Activated effector memory CD4-positive, alpha-beta T cell treated with Interleukin-2 at 50 U/mL for 16 hours (primary cell): ENCODE measurements around the gene CPEB3.
"Not testable (repeated sequence)": the region's sequence is repeated elsewhere in the genome, so short reads cannot be mapped to it uniquely, and the experiment has no call there.

Experiments used
- DNase-seq: peaks from one replicate; pipeline ENCODE4 v3.0.0-alpha.2; 2020

Gene CPEB3

DNA sequence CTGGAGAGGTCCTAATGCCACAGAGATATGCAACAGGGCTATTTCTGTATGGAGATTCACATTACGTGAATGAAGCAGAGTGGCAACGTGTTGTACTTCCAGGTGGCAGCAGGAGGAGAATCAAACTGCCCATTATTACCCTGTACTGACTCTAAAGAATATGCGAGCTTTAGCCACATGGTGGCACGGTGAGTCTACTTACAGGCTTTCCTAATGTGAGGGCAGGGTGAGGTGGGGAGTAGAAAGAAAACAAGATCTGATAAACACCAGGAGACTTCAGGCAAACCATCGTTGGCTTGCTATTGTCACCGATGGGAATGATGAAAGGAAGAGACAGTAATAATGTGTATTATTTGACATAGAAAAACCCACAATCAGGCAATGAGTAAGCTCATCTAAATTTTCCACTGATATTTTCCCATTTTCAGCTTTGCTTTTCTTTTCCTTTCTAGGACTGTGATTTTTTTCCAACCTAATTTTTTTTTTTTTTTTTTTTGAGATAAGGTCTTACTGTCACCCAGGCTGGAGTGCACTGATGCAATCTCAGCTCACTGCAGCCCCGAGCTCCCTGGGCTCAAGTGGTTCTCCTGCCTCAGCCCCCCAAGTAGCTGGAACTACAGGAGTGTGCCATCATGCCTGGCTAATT lies 203.0 kb downstream of the CPEB3 start:
- peak; percentile 17 for DNase-seq

DNA sequence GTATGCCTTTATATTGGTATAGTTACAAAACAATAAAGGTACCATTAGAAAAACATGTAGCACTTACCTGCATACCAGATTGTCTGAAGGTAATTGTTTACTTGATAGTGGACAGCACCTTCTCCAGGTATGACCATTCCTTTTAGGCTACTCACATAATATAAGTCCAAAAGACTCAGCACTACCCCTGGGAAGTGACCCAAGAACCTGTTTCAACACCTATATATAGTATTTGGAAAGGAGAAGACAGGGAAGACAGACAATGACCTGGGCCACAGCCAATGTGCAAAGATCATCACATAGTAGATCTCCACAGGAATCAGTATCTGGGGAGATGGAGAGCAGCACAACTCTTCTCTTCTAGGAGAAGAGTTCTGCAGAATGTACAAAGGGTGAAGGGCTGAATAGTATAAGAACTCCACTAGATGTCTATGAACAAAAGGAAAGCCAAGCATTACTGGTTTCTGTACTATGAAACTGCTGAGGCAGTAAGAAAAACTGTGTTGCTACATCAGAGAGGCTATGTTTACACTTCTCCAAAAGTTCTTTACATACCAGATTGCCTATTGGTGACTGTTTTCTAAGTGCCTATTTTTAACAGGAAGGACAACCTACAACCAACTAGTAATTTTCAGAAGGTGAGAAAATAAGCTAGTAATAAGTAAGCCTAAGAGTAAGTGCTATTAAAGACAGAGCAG lies 208.1 kb downstream of the CPEB3 start:
- DNase-seq, result no peak

DNA sequence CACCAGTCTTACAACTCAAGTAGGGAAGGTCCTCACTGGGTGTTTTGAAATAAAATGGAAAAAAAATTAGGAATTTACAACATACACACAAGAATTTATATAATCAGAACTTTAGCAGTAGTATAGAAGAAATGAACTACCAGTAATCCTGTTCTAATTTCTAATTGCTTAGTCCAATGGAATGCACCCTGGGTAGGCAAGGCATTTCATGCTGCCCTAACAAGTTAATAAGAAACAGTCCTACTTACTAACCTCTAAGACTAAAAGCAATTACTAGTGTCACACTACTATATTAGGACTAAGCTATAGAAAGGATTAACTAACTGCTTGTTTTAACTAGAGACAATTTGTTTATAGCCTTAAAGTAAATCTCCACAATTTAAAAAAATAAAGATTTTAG lies 209.2 kb downstream of the CPEB3 start:
- DNase-seq, result no peak

GRCh38 chr10:92080244-92080643 lies 210.6 kb downstream of the CPEB3 start:
- no peak for DNase-seq

DNA sequence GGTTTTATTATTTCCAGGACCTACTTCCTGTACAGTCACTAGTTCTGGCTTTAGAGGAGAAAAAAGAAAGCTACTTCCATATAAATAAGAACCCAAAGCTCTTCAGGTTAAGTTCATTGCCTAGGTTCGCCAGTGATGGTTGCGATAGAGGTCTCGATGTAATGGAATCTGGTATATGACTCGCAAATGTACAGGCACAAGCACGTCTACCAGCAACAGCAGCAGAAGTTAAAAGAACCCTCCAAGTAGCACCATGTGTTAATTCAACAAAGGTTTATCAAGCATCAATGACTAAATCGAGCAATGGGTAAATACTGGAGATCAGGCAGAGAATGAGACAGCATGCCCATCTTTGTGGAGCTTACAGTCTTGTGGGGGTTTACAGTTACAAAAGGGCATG lies 211.9 kb downstream of the CPEB3 start:
- DNase-seq, result no peak

DNA sequence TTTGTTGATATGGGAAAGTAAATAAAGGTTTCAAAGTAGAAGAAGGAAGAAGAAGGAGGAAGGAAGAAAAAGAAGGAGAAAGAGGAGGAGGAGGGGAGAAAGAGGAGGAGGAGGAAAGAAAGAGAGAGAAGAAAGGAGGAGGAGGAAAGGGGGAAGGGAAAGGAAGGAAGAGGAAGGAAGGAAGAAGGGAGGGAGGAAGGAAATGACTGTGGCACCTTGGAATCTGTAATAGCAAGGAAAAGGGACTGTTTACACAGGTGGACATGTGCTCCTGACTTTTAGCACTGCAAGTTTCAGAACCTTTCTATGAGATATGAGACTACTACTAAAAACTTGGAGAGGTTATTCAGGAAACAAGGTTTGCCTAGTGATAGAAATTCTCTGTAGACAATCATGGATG lies 214.2 kb downstream of the CPEB3 start:
- DNase-seq, result no peak

- no peak for DNase-seq
Measured at GRCh38 chr10:92075829-92076228, 215.0 kb downstream of the CPEB3 start.

GRCh38 chr10:92074126-92074887 lies 216.6 kb downstream of the CPEB3 start:
- no peak for DNase-seq

GRCh38 chr10:92068900-92069299 lies 222.0 kb downstream of the CPEB3 start:
- DNase-seq, result no peak

DNA sequence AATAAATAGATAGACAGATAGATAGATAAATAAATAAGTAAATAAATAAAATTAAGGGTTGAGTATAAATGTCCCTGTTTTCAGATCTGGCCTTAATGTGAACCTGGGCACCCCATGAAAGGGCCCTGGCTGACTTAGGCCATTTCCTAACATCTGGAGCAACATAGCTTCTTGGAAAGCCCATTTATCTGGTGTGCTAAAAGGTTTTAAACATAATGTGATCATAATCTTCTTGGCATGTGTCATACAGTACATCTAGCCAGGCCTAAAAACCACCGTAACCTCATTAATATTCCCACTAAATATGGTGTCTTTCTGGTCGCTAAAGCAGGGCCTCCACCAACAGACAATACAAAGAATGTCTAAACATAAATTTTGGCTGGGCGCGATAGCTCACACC lies 224.5 kb downstream of the CPEB3 start:
- no peak for DNase-seq

DNA sequence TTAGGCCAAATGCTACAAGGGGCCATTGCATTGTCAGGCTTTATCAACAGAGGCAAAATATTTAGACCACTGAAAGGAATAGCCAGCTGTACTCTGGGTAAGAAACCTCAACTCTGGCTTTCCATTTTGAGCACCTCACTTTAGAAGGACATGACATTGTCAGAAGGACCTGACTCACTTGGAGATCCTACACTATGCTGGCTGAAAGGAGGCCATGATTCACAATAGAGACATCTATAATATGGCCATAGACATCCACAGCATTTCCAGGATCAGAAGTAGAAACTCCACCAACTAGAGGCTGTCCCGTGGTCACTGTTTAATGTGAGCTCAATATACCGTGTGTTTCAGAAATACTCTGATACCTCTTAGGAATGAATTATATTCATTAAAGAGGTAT lies 226.4 kb downstream of the CPEB3 start:
- no peak for DNase-seq

DNA sequence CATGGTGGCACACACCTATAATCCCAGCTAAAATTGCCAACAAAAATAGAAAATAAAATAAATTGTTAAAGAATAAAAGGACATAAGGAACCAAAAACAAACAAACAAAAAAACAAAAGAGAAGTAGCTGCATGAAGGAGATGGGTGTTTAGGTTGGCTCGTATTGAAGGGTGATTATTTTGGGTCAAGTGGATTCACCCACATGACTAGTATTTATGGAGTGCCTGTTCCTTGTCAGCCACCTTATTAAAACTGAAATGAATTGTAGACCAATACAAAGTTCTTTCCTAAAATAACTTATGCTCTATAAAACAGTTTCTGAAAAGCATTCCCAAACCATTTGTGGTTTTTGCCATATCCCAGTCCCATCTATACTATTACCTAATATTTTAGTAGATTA lies 228.6 kb downstream of the CPEB3 start:
- DNase-seq, result no peak

- no peak for DNase-seq
Measured at GRCh38 chr10:92054807-92055206, 236.1 kb downstream of the CPEB3 start.

- DNase-seq, result no peak
Measured at GRCh38 chr10:92052741-92053140, 238.1 kb downstream of the CPEB3 start.

DNA sequence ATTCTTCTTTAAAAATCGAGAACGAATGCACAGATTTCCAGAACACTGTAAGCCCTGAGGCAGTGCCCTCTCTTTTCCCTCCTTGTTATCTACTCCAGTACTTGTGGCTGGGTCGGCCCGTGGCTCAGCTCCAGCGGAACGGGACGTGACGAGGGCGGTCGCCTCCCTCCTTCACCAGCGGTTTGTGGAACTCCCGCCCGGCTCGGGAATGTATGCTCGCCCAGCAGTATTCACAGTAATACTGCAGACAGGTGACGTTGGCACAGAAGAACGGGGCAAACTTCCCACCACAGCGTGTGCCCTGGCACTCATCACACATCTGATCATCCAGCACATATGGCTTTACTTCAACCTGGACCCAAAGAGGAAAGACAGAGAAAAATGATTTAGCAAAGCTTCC lies 238.8 kb downstream of the CPEB3 start:
- DNase-seq, result no peak

DNA sequence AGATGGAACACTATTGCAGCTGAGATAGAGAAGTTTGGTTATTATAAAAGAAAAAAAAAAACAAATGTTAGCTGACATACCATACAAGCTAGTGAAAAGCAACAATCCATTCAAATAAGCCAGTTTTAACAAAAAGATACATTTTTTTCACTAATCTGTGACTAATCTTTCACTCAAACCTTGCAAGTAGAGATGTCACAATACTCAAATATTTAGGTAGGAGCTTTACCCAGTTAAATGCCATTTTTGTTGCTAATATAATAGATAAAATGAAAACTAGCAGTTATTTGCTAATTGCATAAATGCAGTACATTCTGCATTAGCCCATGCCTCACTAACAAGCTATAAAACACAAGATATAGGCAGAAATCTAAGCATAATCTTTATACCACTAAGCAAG lies 243.7 kb downstream of the CPEB3 start:
- no peak for DNase-seq

- no peak for DNase-seq
Measured at GRCh38 chr10:92045641-92046106, 245.2 kb downstream of the CPEB3 start.

DNA sequence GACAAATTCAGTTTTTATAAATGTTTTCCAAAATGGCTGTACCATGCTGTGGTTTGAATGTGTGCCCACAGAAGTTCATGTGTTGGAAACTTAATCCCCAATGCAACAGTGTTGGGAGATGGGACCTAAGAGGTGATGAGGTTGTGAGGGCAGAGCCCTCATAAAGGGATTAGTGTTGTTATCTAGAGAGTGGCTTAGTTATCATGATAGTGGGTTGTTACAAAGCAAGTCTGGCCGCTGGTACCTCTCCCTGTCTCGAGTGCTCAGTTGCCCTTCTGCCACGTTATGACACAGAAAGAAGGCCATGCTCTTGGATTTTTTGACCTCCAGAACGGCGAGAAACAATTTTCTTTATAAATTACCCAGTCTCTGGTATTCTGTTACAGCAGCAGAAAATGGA lies 248.3 kb downstream of the CPEB3 start:
- no peak for DNase-seq

DNA sequence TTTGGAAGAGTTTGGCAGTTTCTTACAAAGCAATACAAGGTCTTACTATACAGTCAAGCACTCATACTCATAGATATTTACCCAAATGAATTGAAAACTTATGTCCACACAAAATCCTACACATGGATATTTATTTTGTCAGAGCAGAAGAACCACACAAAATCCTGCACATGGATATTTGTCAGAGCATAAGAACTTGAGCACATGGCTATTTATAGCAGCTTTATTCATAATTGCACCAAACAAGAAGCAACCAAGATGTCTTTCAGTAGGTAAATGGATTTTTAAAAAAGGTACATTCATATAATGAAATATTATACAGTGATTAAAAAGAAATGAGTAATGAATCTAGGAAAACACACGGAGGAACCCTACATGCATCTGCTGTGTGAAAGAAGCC lies 251.9 kb downstream of the CPEB3 start:
- DNase-seq, result no peak

- DNase-seq, result not testable (repeated sequence)
Measured at GRCh38 chr10:92033070-92033469, 257.8 kb downstream of the CPEB3 start.

- no peak for DNase-seq
Measured at GRCh38 chr10:92031580-92031979, 259.3 kb downstream of the CPEB3 start.

DNA sequence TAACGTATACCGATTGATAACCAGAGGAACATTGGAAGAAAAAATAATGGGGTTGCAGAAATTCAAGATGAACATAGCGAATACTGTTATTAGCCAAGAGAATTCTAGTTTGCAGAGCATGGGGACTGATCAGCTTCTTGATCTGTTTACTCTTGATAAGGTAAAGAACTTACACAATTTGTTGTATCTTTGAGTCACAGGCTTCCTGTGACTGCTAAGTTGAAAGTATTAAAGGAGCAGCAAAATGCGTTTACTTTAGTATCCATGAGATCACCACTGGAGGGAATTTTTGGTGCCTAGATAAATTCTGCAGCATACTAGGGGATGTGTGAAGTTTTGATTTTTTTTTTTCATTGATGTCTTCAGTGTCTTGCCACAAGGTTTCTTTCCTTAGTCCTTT lies 263.7 kb downstream of the CPEB3 start:
- DNase-seq, result no peak

- not testable (repeated sequence) for DNase-seq
Measured at GRCh38 chr10:92025340-92025739, 265.5 kb downstream of the CPEB3 start.

DNA sequence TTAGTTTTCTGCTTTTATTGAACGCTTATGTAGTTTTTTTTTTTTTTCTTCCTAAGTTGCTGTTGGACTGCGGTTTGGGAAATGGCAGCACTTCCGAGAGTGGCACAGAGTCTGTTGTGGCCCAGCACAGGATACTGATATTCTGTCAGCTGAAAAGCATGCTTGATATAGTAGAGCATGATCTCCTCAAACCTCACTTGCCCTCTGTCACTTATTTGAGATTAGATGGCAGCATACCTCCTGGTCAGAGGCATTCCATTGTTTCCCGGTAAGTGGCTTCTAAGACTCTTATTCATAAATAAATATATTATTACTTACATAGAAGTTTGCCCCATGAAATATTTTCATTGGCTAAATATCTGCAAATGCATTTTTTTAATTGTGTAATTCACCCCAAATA lies 266.2 kb downstream of the CPEB3 start:
- no peak for DNase-seq
